Measurements from ENCODE around the gene CRTAC1. TPM values are rescaled to one million over a fixed set of nuclear protein-coding genes. Genes with fewer than 3 reads are reported as not detected.

CRTAC1 gene
- polyA plus RNA-seq, 2 of the 4 experiments (the other 2 are of a cell fraction), result 0.32 to 0.39 TPM

DNA sequence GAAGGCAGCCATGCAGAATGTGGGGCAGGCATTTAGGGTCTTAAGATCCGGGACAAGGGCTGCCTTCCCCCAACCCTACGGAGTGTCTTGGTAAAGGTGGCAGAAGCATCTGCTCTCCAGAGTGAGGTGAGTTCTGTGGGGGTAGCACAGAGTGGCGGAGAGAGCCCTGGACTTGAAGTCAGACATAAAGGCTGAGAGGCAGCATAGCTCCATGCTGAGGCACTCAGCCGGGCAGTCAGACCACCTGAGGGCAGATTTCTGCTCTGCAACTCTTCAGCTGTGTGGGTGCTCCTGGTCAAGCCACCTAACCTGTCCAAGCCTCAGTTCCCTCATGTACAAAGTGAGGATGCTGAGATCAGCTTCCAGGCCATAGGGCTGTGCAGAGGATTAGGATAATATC is 81.0 kb downstream of the CRTAC1 start:
- H3K4me1 ChIP-seq, result no peaks in the 10 kb centered on the region
- H3K4me3 ChIP-seq, result no peak overlapping the region
- POLR2A ChIA-PET, result no interaction called here
- CTCF ChIA-PET, result interaction anchor here (0.5 to 1.4 kb wide), 6 partner anchors 33 to 165 kb away, joined by 3 to 5 read pairs (median 4); no protein-coding TSS in a partner anchor
- H3K27ac ChIP-seq, result no peak overlapping the region
- 5% methylated on average over 4 of the region's 4 CpGs for WGBS (ENCODE audit: missing lambda C conversion rate)
- TF ChIP-seq TFCP2L1 (CRISPR knock-in tag; IDR thresholded peaks at IDR 0.05) (no peak), HDAC2 (IDR thresholded peaks at IDR 0.05) (no peak), EHF (CRISPR knock-in tag; IDR thresholded peaks at IDR 0.05) (no peak), RFX5 (IDR thresholded peaks at IDR 0.05) (no peak), NR3C1 (IDR thresholded peaks at IDR 0.05) (no peak), ZNF302 (CRISPR knock-in tag; IDR thresholded peaks at IDR 0.05) (no peak), ZC3H11A (IDR thresholded peaks at IDR 0.05) (no peak), MAFK (IDR thresholded peaks at IDR 0.05; ENCODE audit: partially characterized antibody) (no peak)
- H3K4me2 ChIP-seq, result no peak overlapping the region
- H3K9me3 ChIP-seq, result peaks cover 14% of the 10 kb centered on the region; the same call in 2 of the 3 replicates
- FAIRE-seq (no peak), ATAC-seq (no peak), DNase-seq (ENCODE audit: low read depth in 1 of 2, low spot score in 1 of 2) (no peak)

- FAIRE-seq, result no peak
- CTCF ChIA-PET, result interaction anchor here (0.5 to 1.4 kb wide), 4 partner anchors 33 to 165 kb away, joined by 3 to 5 read pairs (median 4); no protein-coding TSS in a partner anchor
- H3K4me1 ChIP-seq, result no peaks in the 10 kb centered on the region
- H3K27ac ChIP-seq, result no peak overlapping the region
- peaks cover 20% of the 10 kb centered on the region; the same call in 2 of the 3 replicates for H3K9me3 ChIP-seq
- H3K4me2 ChIP-seq, result no peak overlapping the region
- TF ChIP-seq NFE2L2 (conservative IDR thresholded peaks at IDR 0.05; ENCODE audit: low read length) (no peak), SMC3 (IDR thresholded peaks at IDR 0.05) (no peak), POLR2A (IDR thresholded peaks at IDR 0.05; ENCODE audit: low read length) (no peak), MYC (IDR thresholded peaks at IDR 0.05; ENCODE audit: borderline replicate concordance, low read length) (no peak), MAX (IDR thresholded peaks at IDR 0.05) (no peak), NPAS2 (CRISPR knock-in tag; IDR thresholded peaks at IDR 0.05; ENCODE audit: borderline replicate concordance) (no peak), ESRRA (IDR thresholded peaks at IDR 0.05; ENCODE audit: borderline replicate concordance, low read length) (no peak), TP53 (CRISPR knock-in tag; IDR thresholded peaks at IDR 0.05) (no peak), KDM1A (IDR thresholded peaks at IDR 0.05; ENCODE audit: low read depth) (no peak), CEBPB (IDR thresholded peaks at IDR 0.05) (no peak), ZNF302 (CRISPR knock-in tag; IDR thresholded peaks at IDR 0.05) (no peak), GATA3 (IDR thresholded peaks at IDR 0.05; ENCODE audit: borderline replicate concordance) (no peak)
- no peak for DNase-seq (ENCODE audit: low read depth in 1 of 2, low spot score in 1 of 2)
- ATAC-seq, result no peak
- POLR2A ChIA-PET, result no interaction called here
- WGBS (ENCODE audit: missing lambda C conversion rate), result 53% methylated on average over 4 of the region's 4 CpGs
- no peak overlapping the region for H3K4me3 ChIP-seq
These were observed 81.6 kb downstream of the CRTAC1 start for GRCh38 chr10:97948822-97949221.

DNA sequence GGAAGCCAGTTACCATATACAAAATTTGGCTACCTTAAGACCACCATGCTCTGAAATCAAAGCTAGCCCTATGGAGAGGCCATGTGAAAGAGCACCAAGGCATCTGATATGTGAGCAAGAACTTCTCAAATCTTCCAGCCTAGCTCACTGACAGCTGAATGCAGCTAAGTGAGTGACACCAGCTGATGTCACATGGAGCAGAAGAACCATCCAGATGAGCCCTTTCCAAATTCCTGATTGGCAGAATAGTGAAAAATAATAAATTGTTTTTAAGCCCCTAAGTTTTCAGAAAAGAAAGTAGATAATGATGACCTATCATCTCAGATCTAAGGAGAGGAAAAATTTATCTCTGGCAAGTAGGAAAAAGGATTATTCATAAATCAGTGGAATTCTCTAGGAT is 85.6 kb downstream of the CRTAC1 start:
- CTCF ChIA-PET, result interaction anchor here (0.6 to 1.0 kb wide), 2 partner anchors 31 to 89 kb away, joined by 3 read pairs; no protein-coding TSS in a partner anchor
- no peak for ATAC-seq

DNA sequence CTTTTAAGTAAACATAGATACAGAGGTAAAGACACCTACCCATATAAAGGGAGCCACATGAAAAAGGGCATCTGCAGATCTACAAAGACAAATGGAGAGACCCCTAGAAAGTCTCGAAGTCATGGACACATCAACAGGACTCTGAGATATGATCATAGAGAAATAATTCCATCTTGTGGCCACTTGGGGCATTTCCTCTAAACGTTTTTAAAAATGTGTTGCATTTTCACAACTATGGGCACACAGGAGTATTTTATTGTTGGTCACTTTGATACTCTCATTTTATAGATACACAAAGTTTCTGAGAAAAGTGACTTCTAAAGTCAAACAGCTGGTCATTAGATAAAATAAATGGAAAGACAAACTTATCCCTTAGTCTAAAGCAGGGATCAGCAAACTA is 87.1 kb downstream of the CRTAC1 start:
- H3K9me3 ChIP-seq, result peaks cover 19% of the 10 kb centered on the region; the same call in 2 of the 3 replicates
- POLR2A ChIA-PET, result no interaction called here
- H3K4me2 ChIP-seq, result no peak overlapping the region
- CTCF ChIA-PET, result interaction anchor here (1.0 kb wide), 1 partner anchor 33 kb away, joined by 4 read pairs; no protein-coding TSS in a partner anchor
- no peak for DNase-seq (ENCODE audit: low read depth in 1 of 2, low spot score in 1 of 2)
- no peaks in the 10 kb centered on the region for H3K4me1 ChIP-seq
- H3K27ac ChIP-seq, result no peak overlapping the region
- 3% methylated on average over 2 of the region's 2 CpGs for WGBS (ENCODE audit: missing lambda C conversion rate)
- no peak for FAIRE-seq
- H3K4me3 ChIP-seq, result no peak overlapping the region
- no peak for ATAC-seq
- TF ChIP-seq POLR2AphosphoS2 (conservative IDR thresholded peaks at IDR 0.05; ENCODE audit: low read length) (no peak), CHD4 (IDR thresholded peaks at IDR 0.05; ENCODE audit: borderline replicate concordance) (no peak), HEYL (CRISPR knock-in tag; IDR thresholded peaks at IDR 0.05) (no peak), RFX5 (IDR thresholded peaks at IDR 0.05) (no peak), TFCP2L1 (CRISPR knock-in tag; IDR thresholded peaks at IDR 0.05) (no peak), PHF8 (IDR thresholded peaks at IDR 0.05; ENCODE audit: borderline replicate concordance, low read depth) (no peak), TP53 (CRISPR knock-in tag; IDR thresholded peaks at IDR 0.05) (no peak), CTCF (IDR thresholded peaks at IDR 0.05) (0 out of 3 replicates have a peak, but pooled peaks have one; percentile 10), ZNF302 (CRISPR knock-in tag; IDR thresholded peaks at IDR 0.05) (no peak), BHLHE40 (IDR thresholded peaks at IDR 0.05; ENCODE audit: low read depth, low read length) (no peak), MAX (IDR thresholded peaks at IDR 0.05) (no peak), KDM5A (IDR thresholded peaks at IDR 0.05) (no peak)
- TF ChIP-seq, protein P1, sequence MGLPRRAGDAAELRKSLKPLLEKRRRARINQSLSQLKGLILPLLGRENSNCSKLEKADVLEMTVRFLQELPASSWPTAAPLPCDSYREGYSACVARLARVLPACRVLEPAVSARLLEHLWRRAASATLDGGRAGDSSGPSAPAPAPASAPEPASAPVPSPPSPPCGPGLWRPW (IDR thresholded peaks at IDR 0.05), result no peak

More for the DNA sequence above, 85.6 kb downstream of the CRTAC1 start:
- H3K4me1 ChIP-seq, result no peaks in the 10 kb centered on the region
- no peak overlapping the region for H3K4me2 ChIP-seq
- H3K4me3 ChIP-seq, result no peak overlapping the region
- H3K27ac ChIP-seq, result no peak overlapping the region
- FAIRE-seq (no peak), DNase-seq (ENCODE audit: low read depth in 1 of 2, low spot score in 1 of 2) (no peak)
- TF ChIP-seq EHMT2 (IDR thresholded peaks at IDR 0.05; ENCODE audit: low read depth), result no peak
- TF ChIP-seq NR3C1 (IDR thresholded peaks at IDR 0.05), result no peak
- TF ChIP-seq HEYL (CRISPR knock-in tag; IDR thresholded peaks at IDR 0.05), result no peak
- TF ChIP-seq CEBPB (IDR thresholded peaks at IDR 0.05), result no peak
- no peak for TF ChIP-seq FOSB (CRISPR knock-in tag; IDR thresholded peaks at IDR 0.05)
- TF ChIP-seq ZC3H11A (IDR thresholded peaks at IDR 0.05), result no peak
- TF ChIP-seq, protein P1 (IDR thresholded peaks at IDR 0.05), result no peak
- no peak for TF ChIP-seq MAX (IDR thresholded peaks at IDR 0.05)
- TF ChIP-seq BHLHE40 (IDR thresholded peaks at IDR 0.05; ENCODE audit: low read depth, low read length), result no peak
- no peak for TF ChIP-seq MAZ (IDR thresholded peaks at IDR 0.05; ENCODE audit: borderline replicate concordance, low read depth, low read length)
- POLR2A ChIA-PET, result no interaction called here
- H3K9me3 ChIP-seq, result peaks cover 20% of the 10 kb centered on the region; the same call in 2 of the 3 replicates

Measured in A549 (cell line).